Cortex of kidney (tissue), 1 donor: ENCODE results near the gene C19orf25.
"Not testable (repeated sequence)": the region's sequence is repeated elsewhere in the genome, so short reads cannot be mapped to it uniquely, and the experiment has no call there.

Source experiments
- DNase-seq: peaks from one replicate; lab custom pipeline; 2025; lab: John Stamatoyannopoulos, UW

C19orf25 gene

DNA sequence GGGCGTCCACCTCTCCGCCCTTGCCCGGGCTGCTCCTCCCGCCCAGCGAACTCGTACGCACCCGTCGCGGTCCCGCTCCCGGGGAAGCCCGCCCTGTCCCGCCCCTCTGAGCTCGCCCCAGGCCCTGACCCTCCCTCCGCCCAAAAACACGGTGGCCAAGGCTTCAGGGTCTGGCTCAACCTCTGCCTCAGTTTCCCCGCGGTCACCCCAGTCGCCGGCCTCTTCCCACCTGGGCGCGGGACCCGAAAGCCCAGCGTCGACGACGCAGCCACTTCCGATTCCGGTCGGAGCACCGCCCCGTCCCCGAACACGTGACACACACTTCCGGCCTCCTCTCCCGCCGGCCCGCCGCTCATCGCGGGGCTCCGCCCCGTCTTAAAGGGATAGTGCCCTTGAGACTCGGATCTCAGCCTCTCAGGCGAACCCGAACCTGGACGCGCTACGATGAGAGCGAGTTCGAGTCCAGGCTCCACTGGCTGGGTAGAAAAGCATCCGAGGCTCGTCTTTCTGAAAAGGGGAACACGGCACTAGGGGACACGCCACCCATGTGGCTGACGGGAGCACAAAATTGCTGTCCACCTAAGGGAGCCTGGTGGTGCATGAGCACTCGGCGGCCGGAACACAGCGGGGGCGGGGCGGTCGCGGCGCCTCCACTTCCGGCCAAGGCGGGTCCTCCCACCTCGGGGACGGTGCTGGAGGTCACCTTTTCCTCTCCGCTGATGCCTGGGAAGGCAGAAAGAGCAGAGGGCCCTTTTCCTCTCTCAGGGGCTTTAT, at the start of gene C19orf25:
C19orf25 (minus strand) TSS at position 282 of the 774 bp plus-strand sequence. CDS start 312 bp downstream, outside the sequence.
- DNase-seq, result no peak

DNA sequence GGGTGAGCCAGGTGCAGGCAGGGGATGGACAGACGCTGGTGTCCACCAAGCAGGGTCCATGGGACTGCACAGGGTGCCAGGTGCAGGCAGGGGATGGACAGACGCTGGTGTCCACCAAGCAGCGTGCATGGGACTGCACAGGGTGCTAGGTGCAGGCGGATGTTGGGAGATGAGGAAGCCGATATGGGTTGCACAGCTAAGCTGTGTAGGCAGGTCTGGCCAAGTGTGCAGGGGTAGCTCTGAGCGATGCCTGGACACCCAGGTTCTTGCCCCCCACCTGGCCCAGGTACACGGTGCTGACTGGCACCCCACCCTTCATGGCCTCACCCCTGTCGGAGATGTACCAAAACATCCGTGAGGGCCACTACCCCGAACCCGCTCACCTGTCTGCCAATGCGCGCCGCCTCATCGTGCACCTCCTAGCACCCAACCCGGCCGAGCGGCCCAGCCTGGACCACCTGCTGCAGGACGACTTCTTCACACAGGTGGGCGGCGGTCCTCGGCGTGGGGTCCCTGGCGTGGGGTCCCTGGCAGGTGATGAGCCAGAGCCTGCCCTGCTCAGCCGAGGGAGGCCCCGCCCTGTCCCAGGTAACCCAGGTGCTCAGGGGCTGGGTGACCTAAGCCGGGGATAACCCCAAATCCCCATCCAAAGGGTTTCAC, 48.8 kb upstream of the C19orf25 start:
- no peak for DNase-seq

DNA sequence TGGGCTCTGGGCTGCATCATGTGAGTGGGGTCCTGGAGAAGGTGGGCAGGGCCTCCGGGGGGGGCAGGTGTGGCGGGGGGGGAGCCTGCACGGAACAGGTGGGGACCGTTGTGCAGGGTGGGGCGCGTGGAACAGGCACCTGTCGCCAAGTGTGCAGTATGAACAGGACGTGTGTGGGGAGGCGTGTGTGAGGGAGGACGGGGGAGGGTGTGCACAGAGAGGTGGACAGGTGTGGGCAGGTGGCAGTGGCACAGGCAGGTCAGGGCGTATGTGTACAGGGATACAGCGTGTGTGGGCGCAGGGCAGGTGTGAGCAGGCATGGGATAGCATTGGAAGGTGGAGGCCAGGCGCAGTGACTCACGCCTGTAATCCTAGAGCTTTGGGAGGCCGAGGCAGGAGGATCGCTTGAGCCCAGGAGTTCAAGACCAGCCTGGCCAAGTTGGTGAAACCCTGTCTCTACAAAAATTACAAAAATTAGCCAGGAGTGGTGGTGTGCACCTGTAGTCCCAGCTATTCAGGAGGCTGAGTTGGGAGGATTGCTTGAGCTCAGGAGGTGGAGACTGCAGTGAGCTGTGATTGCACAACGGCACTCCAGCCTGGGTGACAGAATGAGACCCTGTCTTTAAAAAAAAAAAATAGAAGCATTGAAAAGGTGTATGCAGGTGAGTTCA, 48.1 kb upstream of the C19orf25 start:
- DNase-seq, result no peak

DNA sequence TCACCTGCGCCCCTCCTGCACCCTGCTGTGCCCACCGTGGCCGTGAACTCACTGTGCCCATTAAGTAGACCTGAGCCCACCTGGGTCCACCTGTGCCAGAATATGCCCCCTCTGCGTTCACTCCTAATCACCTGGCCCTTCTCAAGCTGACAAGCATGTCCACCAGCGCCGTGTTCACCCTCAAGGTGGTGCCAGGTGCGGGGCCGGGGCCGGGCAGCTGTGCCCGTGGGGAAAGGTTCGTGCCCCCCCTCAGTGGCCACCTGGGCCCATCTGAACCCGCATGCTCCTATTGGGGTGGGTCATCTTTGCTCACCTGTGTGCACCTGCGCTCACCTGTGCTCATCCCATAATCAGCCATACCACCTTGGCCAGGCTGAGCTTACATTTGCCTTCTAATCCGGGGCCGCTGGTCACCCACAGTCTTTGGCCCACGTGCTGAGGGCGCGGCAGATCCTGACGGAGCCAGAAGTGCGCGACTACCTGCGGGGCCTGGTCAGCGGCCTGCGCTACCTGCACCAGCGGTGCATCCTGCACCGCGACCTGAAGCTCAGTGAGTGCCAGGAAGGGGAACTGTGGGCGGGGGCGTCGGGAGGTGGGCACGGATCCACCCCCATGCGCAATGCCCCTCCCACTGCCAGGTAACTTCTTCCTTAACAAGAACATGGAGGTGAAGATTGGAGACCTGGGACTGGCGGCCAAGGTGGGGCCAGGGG, 47.2 kb upstream of the C19orf25 start:
- DNase-seq, result no peak

DNA sequence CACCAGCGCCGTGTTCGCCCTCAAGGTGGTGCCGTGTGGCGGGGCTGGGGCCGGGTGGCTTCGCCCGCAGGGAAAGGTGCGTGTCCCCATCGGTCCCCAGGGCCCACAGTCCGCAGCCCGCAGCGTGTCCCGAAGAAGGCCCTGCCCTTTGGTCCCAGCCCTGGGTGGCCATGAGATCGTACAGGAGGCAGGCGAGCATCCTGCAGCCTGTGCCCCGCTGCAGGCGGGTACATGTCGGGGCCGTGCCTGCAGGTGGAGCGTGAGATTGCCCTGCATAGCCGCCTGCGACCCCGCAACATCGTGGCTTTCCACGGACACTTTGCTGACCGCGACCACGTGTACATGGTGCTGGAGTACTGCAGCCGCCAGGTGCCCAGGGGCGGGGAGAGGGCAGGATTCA, 46.3 kb upstream of the C19orf25 start:
- no peak for DNase-seq

DNA sequence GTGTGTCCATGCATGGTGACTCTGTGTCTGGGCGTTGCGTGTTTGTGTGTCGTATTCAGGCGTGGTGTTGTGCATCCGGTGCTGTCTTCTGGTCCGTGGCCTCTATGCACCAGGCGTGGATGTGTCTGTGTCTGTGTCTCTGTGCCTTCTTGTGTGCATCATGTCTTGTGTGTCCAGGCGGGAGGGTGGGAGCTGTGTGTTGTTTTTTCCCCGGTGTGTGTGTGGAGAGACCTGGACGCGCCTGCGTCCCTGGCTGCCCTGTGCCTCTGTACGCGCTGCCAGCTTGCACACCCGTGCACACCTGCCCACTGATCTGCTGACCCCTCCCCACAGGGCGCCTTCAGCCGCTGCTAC, 45.9 kb upstream of the C19orf25 start:
- DNase-seq, result no peak

DNA sequence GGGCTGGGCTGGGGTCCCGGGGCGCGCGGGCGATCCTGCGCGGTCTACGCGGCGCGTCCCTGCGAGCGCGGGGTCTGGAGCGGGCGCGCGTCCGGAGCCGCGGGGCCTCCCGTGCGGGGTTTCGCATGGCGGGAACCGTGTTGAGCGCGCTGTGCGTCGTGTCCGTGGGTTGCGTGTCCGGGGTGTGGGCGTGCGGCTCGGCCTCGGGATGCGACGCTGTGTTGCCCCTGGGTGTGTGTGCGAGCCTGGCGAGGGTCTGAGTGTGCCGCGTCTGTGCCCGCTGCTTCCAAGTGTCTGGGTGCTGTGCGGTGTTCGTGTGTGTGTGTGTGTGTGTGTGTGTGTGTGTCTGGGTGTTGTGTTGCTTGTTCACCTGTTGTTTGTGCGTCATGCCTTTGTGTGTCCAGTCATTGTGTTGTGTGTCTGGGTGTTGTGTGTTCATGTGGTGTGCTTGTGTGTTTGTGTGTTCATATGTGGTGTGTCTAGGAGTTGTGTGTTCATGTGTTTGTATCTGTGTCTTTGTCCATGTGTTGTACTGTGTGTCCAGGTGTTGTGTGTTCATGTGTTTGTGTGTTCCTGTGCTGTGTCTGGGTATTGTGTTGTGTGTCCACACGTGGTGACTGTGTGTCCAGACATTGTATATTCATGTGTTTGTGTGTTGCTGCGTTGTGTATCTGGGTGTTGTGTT, 45.4 kb upstream of the C19orf25 start:
- DNase-seq, result no peak

DNA sequence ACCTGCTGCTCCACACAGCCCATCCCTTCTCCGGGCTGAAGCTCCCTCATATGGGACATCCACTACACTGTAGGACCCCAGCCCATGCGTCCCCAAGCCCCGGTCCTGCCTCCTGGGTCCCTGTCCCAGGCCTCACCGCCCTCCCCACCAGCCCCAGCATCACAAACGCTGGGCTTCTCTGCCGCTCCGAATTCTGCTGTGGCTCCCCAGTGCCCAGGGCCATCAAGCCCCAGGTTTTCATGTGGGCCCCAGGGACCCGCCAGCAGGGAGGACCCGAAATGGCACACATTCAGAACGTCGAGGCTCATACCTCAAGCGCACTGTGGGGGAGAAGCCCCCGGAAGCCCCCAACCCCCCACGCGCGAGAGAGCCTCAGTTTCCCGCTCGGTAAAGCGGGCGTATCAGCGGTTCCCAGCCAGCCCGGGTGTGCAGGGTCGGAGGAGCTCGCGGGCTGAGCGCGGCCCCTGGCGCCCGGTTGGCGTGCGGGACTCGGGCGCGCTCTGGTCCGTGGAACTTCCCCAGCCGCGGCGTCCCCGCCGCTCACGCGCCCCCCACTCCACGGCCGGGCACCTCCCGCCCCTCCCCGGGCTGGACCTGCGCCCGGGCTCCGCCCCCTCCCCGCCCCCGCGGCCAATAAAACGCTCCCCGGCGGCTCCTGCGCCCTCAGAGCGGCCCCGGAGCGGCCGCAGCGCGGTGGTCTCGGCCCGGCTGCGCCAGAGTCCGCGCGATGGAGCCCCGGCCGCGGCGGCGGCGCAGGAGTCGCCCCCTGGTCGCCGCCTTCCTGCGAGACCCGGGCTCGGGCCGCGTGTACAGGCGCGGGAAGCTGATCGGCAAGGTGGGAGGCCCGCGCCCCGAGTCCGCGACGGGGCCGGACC, 44.6 kb upstream of the C19orf25 start, which contains the start of gene PLK5:
PLK5 (plus strand) TSS at position 666 of the 875 bp plus-strand sequence. CDS start 2,920 bp downstream, outside the sequence.
- no peak for DNase-seq

DNA sequence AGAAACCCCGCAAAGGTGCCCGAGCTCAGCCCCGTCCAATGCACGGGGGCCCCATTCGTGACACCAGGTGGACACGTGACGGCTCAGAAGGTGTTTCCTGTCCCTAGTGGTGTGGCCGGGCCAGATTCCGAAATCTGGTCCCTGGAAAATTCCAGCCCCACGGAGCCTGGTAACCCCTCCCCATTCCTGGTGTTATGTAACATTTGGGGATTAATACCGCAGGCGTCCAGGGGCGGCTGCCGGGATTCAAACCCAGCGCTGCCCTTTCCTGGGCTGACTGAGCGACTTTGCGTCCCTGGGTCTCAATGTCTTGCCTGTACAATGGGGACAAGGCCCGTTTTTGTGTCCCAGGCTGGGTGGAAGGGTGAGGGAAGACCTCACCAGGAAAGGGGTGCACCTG, 43.8 kb upstream of the C19orf25 start:
- no peak for DNase-seq

DNA sequence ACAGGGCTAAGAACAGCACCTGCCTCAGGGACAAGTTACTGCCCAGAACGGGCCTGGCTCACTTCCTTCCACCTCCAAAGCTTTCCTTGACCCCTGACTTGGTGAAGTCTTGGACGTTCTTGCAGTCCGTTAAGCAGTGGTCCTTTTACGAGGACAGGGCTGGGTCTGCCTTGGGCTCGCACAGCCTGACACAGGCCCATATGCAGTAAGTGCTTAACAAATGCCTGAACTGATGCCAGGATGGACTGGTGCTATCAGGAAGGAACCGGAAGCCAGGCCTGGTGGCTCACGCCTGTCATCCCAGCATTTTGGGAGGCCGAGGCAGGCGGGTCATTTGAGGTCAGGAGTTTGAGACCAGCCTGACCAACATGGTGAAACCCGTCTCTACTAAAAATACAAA, 43.0 kb upstream of the C19orf25 start:
- DNase-seq, result no peak

DNA sequence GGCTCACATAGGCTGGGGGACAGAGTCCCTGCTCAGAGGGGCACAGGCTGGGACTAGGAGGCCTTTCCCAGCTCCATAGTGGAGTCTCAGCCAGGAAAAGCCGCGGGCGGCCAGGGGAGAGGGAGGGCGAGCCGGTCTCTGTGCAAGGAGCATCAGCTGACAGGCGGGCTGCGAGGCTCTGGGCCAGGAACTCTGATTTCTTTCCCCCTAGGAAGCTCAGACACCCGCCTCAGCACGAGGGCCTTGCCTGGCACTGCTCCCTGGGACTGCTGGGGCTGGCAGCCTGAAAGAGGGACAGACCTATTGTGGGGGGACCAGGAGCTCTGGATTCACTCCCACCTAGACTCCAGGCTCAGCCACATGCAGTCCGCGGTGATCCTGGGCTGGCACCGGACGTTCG, 42.6 kb upstream of the C19orf25 start:
- no peak for DNase-seq

DNA sequence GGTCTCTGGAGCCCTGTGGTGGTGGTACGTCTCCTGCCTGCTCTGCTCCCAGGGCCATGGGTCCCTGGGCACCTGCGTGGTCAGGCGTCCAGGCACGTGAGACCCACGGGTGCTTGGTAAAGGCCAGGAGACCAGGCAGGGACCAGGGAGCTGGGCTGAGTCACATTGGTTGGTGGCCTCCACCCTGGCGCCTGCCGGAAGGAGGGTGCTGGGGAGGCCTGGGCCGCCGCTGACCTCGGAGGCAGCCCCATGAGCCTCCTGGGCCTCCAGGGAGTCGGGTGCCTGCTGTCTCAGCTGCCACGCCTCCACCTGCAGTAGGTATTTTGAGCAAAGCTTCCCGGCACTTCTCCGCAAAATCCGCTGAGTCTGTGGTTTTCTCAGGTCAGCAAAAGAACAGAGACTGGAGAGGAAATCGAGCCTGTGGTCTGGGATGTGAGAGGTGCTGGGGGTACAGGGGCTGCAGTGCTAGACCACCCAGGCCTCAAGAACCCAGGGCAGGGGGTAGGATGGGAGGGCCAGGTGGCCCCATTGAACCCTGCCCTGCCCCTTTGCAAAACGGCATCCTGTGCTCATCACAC, 41.3 kb upstream of the C19orf25 start:
- DNase-seq, result no peak

DNA sequence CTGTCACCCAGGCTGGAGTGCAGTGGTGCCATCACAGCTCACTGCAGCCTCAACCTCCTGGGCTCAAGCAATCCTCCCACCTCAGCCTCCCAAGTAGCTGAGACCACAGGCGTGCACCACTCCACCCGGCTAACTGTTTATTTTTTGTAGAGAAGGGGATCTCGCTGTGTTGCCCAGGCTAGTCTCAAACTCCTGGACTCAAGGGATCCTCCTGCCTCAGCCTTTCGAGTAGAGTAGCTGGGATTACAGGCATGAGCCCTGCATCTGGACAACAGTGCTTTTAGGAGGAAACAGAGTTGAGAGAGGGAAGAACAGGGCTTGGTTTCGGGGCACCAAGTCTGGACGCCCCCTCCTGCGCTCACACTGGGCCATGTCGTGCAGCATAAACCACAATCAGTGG, 40.8 kb upstream of the C19orf25 start:
- not testable (repeated sequence) for DNase-seq

DNA sequence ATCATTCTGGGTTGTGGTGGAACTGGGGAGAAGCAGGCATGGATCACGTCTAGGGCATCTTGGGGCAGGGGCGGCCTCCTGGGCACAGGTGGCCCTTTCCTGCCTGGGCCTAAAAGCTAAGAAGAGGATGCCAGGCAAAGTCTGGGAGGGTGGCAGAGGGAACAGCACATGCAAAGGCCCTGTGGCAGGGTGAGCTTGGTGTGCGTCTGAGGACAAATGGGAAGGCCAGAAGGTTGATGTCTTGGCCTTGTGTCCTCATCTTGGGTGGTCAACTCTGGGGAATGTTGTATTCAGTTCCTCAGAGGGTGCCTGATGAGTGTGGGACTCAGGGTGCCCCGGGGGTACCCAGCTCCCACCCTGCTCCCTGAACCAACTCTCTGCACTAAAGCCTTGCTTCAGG, 39.5 kb upstream of the C19orf25 start:
- no peak for DNase-seq

DNA sequence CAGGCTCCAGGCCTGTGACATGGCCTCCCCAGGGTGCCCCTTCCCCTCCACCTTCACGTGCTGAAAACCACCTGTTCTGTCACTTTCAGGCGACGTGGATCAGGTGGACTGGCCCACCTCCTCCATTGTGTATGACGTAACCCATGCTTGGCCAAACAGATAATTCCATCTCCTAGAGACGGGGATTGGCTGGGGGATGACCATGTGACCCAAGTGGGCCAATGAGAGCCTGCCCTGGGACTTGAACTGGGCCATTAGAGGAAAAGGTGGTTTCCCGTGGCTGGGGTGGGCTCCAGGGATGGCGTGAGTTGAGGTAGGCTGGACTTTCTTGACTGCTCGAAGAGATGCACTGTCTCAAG, 37.4 kb upstream of the C19orf25 start:
- no peak for DNase-seq

DNA sequence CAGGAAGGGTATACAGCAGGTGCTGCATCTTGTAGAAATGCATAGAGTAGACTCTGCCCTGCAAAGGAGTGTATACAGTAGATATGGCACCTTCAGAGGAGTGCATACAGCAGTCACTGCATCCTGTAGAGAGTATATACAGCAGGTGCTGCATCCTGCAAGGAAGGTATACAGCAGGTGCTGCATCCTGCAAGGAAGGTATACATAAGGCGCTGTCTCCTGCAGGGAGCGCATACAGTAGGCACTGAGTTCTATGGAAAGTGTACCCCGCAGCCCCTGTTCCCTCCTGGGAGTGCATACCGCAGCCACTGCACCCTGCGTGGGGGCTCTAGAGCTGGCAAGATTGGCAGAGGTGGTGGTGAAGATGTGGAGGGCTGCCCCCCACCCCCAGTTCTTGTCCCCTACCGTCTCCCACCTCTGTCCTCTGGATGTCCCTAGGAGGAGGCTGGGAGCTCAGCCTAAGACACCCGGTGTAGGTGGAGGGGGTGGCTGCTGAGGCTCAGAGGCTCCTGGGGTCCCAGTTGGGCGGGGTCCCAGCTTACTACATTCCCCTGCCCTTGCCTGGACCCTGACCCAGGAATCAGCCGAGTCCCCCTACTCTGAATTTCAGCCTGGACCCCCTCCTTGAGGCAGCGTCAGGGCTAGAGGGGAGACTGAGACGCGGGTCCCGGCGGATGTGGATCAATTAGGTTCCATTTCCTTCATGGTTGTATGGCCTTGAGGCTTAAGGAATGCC, 36.1 kb upstream of the C19orf25 start:
- no peak for DNase-seq

DNA sequence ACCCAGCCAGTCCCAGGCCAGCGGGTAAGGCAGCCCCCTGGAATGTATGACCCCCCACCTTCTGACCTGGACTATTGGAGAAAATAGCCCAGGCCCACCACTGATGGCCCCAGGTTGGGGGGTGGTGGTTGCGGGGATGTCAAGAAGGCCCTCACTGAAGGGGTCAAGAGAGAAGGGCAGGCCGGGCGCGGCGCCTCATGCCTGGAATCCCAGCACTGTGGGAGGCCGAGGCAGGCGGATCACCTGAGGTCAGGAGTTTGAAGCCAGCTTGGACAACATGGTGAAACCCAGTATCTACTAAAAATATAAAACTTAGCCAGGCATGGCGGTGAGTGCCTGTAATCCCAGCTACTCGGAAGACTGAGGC, 35.3 kb upstream of the C19orf25 start:
- DNase-seq, result no peak

DNA sequence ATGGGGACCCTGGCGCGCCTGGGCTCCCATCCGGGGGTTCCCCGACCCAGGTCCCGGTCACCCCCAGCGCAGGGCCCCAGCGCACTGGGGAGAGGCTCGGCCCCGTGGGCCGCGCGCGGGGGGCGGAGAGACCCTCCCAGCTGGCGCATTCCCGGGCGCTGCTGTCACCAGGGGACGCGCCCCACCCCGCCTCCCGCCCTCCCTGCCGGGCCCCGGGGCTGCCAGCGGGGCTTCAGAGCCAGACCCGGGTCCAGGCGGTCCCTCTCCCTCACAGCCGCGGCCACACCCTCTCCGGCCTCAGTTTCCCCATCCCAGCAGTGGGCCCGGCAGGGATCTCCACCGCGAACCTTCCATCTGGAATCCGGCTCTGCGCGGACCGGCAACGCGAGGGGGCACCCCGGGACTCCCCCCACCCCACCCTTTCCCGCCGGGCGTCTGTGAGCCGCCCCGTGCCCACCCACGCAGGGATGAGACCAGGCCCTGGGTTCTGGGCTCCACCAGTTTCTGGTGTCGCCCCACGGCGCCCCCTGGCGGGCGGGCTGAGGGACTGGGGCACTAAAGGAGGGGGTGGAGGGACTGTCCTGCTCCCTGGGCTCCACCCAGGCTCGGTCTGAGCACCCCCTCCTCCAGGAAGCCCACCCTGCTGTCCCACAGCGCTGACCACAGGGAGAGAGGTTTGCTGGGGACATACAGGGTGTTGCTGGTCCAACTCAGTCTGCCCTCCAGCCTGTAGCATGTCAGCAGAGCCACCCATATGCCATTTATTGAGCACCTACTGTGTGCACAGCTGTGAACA, 34.7 kb upstream of the C19orf25 start:
- no peak for DNase-seq
